Astrocyte (in vitro differentiated cells and primary cell): ENCODE measurements around the gene MRPL4. TPM values are rescaled to one million over a fixed set of nuclear protein-coding genes. Genes with fewer than 3 reads are reported as not detected.

Experiments
- DNase-seq: peaks from one replicate; pipeline ENCODE4 v3.0.0-alpha.2; 2010; ENCODE audit warnings: low read depth
- FAIRE-seq: peaks from 2 replicates; lab custom pipeline; 2011; peaks lifted over from hg19 to GRCh38; lab: Jason Lieb, UNC
- H2AFZ ChIP-seq: 2 replicates; pipeline ENCODE4 v1.6.0; 2012; ENCODE audit warnings: low read depth, low read length, inconsistent platforms
- H3K27ac ChIP-seq: 2 replicates; pipeline ENCODE4 v1.5.1; 2011; ENCODE audit warnings: low read depth, low read length, inconsistent platforms
- H3K27me3 ChIP-seq: 2 replicates; pipeline ENCODE4 v1.6.0; 2011; ENCODE audit warnings: low read length, inconsistent platforms; ENCODE audit not compliant: insufficient read depth
- H3K36me3 ChIP-seq: 2 replicates; pipeline ENCODE4 v1.5.1; 2011; ENCODE audit warnings: low read length, inconsistent platforms; ENCODE audit not compliant: insufficient read depth
- H3K4me1 ChIP-seq: 2 replicates; pipeline ENCODE4 v1.5.1; 2011; ENCODE audit warnings: low read length, inconsistent platforms; ENCODE audit not compliant: insufficient read depth
- H3K4me2 ChIP-seq: 2 replicates; pipeline ENCODE4 v1.6.0; 2012; ENCODE audit warnings: low read length, inconsistent platforms
- H3K4me3 ChIP-seq: 2 replicates; pipeline ENCODE4 v1.5.1; 2011; ENCODE audit warnings: low read depth, mild to moderate bottlenecking, low read length, inconsistent platforms; ENCODE audit not compliant: insufficient read depth
- H3K79me2 ChIP-seq: 2 replicates; pipeline ENCODE4 v1.6.0; 2012; ENCODE audit warnings: mild to moderate bottlenecking, low read length, inconsistent platforms; ENCODE audit not compliant: insufficient read depth
- H3K9ac ChIP-seq: 2 replicates; pipeline ENCODE4 v1.6.0; 2012; ENCODE audit warnings: mild to moderate bottlenecking, low read length, inconsistent platforms
- H3K9me3 ChIP-seq: 2 replicates; pipeline ENCODE4 v1.5.1; 2012; ENCODE audit warnings: low read depth, mild to moderate bottlenecking, low read length, inconsistent platforms; ENCODE audit not compliant: insufficient read depth
- H4K20me1 ChIP-seq: 2 replicates; pipeline ENCODE4 v1.6.0; 2012; ENCODE audit warnings: low read length, inconsistent platforms; ENCODE audit not compliant: insufficient read depth
- H3K27ac Mint-ChIP-seq: one replicate; pipeline ENCODE4 v1.8.0; 2021; ENCODE audit warnings: mild to moderate bottlenecking, mixed read lengths; ENCODE audit not compliant: unreplicated experiment
- H3K27me3 Mint-ChIP-seq: one replicate; pipeline ENCODE4 v1.8.0; 2021; ENCODE audit warnings: low read depth, mixed read lengths; ENCODE audit not compliant: unreplicated experiment
- H3K36me3 Mint-ChIP-seq: one replicate; pipeline ENCODE4 v1.8.0; 2021; ENCODE audit warnings: low read depth, mixed read lengths; ENCODE audit not compliant: unreplicated experiment
- H3K4me1 Mint-ChIP-seq: one replicate; pipeline ENCODE4 v1.8.0; 2021; ENCODE audit warnings: low read depth, mixed read lengths; ENCODE audit not compliant: unreplicated experiment
- H3K4me3 Mint-ChIP-seq: one replicate; pipeline ENCODE4 v1.8.0; 2021; ENCODE audit warnings: mild to moderate bottlenecking, moderate library complexity, mixed read lengths; ENCODE audit not compliant: unreplicated experiment
- H3K9me3 Mint-ChIP-seq: one replicate; pipeline ENCODE4 v1.8.0; 2021; ENCODE audit warnings: mild to moderate bottlenecking, mixed read lengths; ENCODE audit not compliant: unreplicated experiment
- EZH2 ChIP-seq: IDR thresholded peaks from 2 replicates; pipeline ENCODE4 v1.6.1; 2012; ENCODE audit warnings: mild to moderate bottlenecking, low read length, inconsistent platforms; ENCODE audit not compliant: insufficient read depth
- total RNA-seq: library from RNA; stranded (reverse); gene quantifications from 2 replicates; pipeline ENCODE4 v1.2.1, GENCODE V29; 2021
- TF ChIP-seq, protein P1 (sequence below): IDR thresholded peaks from 2 replicates; pipeline ENCODE4 v1.5.1; 2011; ENCODE audit warnings: low read depth, mild to moderate bottlenecking, inconsistent platforms, low read length, moderate library complexity; ENCODE audit not compliant: insufficient read depth

The MRPL4 gene
- total RNA-seq, 1 donor from 2014 or later = 60.3 TPM

GRCh38 chr19:10223488-10224213 is 28.4 kb upstream of the MRPL4 start:
- TF ChIP-seq, protein P1, sequence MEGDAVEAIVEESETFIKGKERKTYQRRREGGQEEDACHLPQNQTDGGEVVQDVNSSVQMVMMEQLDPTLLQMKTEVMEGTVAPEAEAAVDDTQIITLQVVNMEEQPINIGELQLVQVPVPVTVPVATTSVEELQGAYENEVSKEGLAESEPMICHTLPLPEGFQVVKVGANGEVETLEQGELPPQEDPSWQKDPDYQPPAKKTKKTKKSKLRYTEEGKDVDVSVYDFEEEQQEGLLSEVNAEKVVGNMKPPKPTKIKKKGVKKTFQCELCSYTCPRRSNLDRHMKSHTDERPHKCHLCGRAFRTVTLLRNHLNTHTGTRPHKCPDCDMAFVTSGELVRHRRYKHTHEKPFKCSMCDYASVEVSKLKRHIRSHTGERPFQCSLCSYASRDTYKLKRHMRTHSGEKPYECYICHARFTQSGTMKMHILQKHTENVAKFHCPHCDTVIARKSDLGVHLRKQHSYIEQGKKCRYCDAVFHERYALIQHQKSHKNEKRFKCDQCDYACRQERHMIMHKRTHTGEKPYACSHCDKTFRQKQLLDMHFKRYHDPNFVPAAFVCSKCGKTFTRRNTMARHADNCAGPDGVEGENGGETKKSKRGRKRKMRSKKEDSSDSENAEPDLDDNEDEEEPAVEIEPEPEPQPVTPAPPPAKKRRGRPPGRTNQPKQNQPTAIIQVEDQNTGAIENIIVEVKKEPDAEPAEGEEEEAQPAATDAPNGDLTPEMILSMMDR = no peak
- no peak for TF ChIP-seq EZH2
- Histone ChIP-seq H3K36me3 (no peaks in the 10 kb centered on the region), H2AFZ (no peak overlapping the region), H3K27me3 (no peaks in the 10 kb centered on the region), H3K9me3 (no peaks in the 10 kb centered on the region), H3K4me3 (no peak overlapping the region), H3K9ac (no peak overlapping the region), H3K4me1 (peaks cover 8% of the 10 kb centered on the region), H3K27ac (no peak overlapping the region), H4K20me1 (peaks cover 15% of the 10 kb centered on the region), H3K4me2 (no peak overlapping the region), H3K79me2 (peaks cover 10% of the 10 kb centered on the region)
- Mint-ChIP-seq H3K36me3 (peaks cover 14% of the 10 kb centered on the region), H3K9me3 (no peaks in the 10 kb centered on the region), H3K27me3 (no peaks in the 10 kb centered on the region), H3K4me1 (peaks cover 2% of the 10 kb centered on the region), H3K4me3 (no peak overlapping the region), H3K27ac (no peak overlapping the region)
- FAIRE-seq (no peak), DNase-seq (no peak)

- peaks cover 19% of the 10 kb centered on the region for H4K20me1 ChIP-seq
- H3K27me3 Mint-ChIP-seq = no peaks in the 10 kb centered on the region
- H3K9me3 Mint-ChIP-seq = no peaks in the 10 kb centered on the region
- H3K36me3 ChIP-seq = no peaks in the 10 kb centered on the region
- no peak for DNase-seq
- peaks cover 2% of the 10 kb centered on the region for H3K4me1 Mint-ChIP-seq
- no peak overlapping the region for H3K27ac Mint-ChIP-seq
- peaks cover 10% of the 10 kb centered on the region for H3K79me2 ChIP-seq
- no peak overlapping the region for H3K4me3 Mint-ChIP-seq
- H3K4me3 ChIP-seq = no peak overlapping the region
- no peaks in the 10 kb centered on the region for H3K9me3 ChIP-seq
- TF ChIP-seq, protein P1 = no peak
- TF ChIP-seq EZH2 = no peak
- no peak overlapping the region for H3K9ac ChIP-seq
- H3K4me2 ChIP-seq = no peak overlapping the region
- H3K36me3 Mint-ChIP-seq = peaks cover 14% of the 10 kb centered on the region
- H3K27ac ChIP-seq = no peak overlapping the region
- no peaks in the 10 kb centered on the region for H3K27me3 ChIP-seq
- no peak overlapping the region for H2AFZ ChIP-seq
- H3K4me1 ChIP-seq = peaks cover 8% of the 10 kb centered on the region
- no peak for FAIRE-seq
These were observed 27.7 kb upstream of the MRPL4 start for GRCh38 chr19:10224337-10224736.

GRCh38 chr19:10226021-10226375 is 26.0 kb upstream of the MRPL4 start:
- Histone ChIP-seq H3K9ac (peak overlapping the region; percentile 20), H3K79me2 (peaks cover 23% of the 10 kb centered on the region), H3K27me3 (no peaks in the 10 kb centered on the region), H3K9me3 (no peaks in the 10 kb centered on the region), H3K4me2 (peak overlapping the region; percentile 48), H2AFZ (no peak overlapping the region), H3K36me3 (no peaks in the 10 kb centered on the region), H3K4me3 (no peak overlapping the region), H3K27ac (peak overlapping the region; percentile 20), H3K4me1 (peaks cover 8% of the 10 kb centered on the region), H4K20me1 (peaks cover 25% of the 10 kb centered on the region)
- FAIRE-seq = no peak
- DNase-seq = no peak
- peaks cover 2% of the 10 kb centered on the region for H3K4me1 Mint-ChIP-seq
- no peak for TF ChIP-seq EZH2
- TF ChIP-seq, protein P1 = no peak
- H3K36me3 Mint-ChIP-seq = peaks cover 14% of the 10 kb centered on the region
- no peaks in the 10 kb centered on the region for H3K27me3 Mint-ChIP-seq
- H3K9me3 Mint-ChIP-seq = no peaks in the 10 kb centered on the region
- no peak overlapping the region for H3K27ac Mint-ChIP-seq
- no peak overlapping the region for H3K4me3 Mint-ChIP-seq
